ENCODE measurements around the gene SELENON. TPM values are rescaled to one million over a fixed set of nuclear protein-coding genes. Genes with fewer than 3 reads are reported as not detected.

SELENON gene
- total RNA-seq, 1 experiment from 2014 or later: 90.9 TPM

GRCh38 chr1:25784575-25785051 lies 15.4 kb upstream of the SELENON start:
- Histone ChIP-seq H2BK20ac (ENCODE audit: low read depth, low read length, poor library complexity, severe bottlenecking) (no peak overlapping the region), H3K4ac (ENCODE audit: low read depth, low read length) (no peak overlapping the region), H3K4me1 (ENCODE audit: insufficient read depth, low read length) (peaks cover 10% of the 10 kb centered on the region; the same call in 1 of the 2 replicates), H2AK5ac (ENCODE audit: insufficient read length, low read length) (no peak overlapping the region), H3K9me3 (ENCODE audit: control insufficient read depth, low read depth, low read length) (no peaks in the 10 kb centered on the region), H3T11ph (ENCODE audit: low read length) (no peak overlapping the region), H2BK120ac (ENCODE audit: low read depth, low read length, poor library complexity, severe bottlenecking) (no peak overlapping the region), H3K27ac (ENCODE audit: insufficient read length, low read depth, low read length) (no peak overlapping the region), H4K91ac (ENCODE audit: insufficient read length, low read depth, low read length) (no peak overlapping the region), H2BK5ac (ENCODE audit: insufficient read length, low read length) (no peak overlapping the region), H3K14ac (ENCODE audit: insufficient read depth, low read length) (no peak overlapping the region; the same call in 1 of the 2 replicates), H2AFZ (ENCODE audit: low read length) (no peak overlapping the region), H4K8ac (replicated peaks; ENCODE audit: insufficient read length, low read depth, low read length) (no peak overlapping the region), H3K23me2 (ENCODE audit: insufficient read length, low read depth, low read length, poor library complexity, severe bottlenecking) (no peaks in the 10 kb centered on the region), H3K79me2 (ENCODE audit: insufficient read depth, low read length) (no peaks in the 10 kb centered on the region), H3K18ac (ENCODE audit: insufficient read length, low read depth, low read length) (no peak overlapping the region), H3K27me3 (ENCODE audit: insufficient read depth, low read length) (no peaks in the 10 kb centered on the region), H2BK15ac (ENCODE audit: low read depth, low read length) (no peak overlapping the region), H4K5ac (ENCODE audit: insufficient read length, low read depth, low read length) (no peak overlapping the region), H3K56ac (ENCODE audit: insufficient read length, low read depth, low read length) (no peak overlapping the region), H3K9ac (ENCODE audit: extremely low read depth, insufficient read length, low read length) (no peak overlapping the region), H3K4me2 (ENCODE audit: insufficient read depth, insufficient read length, low read length) (no peak overlapping the region), H2BK12ac (ENCODE audit: insufficient read length, low read depth, low read length) (no peak overlapping the region), H3K23ac (ENCODE audit: insufficient read length, low read depth, low read length) (no peak overlapping the region), H4K20me1 (ENCODE audit: control insufficient read depth, insufficient read depth, insufficient read length) (no peaks in the 10 kb centered on the region), H3K79me1 (ENCODE audit: insufficient read depth, low read depth, low read length, poor library complexity, severe bottlenecking) (no peaks in the 10 kb centered on the region)
- no peak overlapping the region for H3K4me3 Mint-ChIP-seq
- H3K36me3 Mint-ChIP-seq (ENCODE audit: insufficient read depth in 1 of 3, low read depth in 3 of 3): no peaks in the 10 kb centered on the region
- no peaks in the 10 kb centered on the region; the same call in 1 of the 2 replicates for H3K27me3 Mint-ChIP-seq (ENCODE audit: low read depth)
- TF ChIP-seq CTCF (conservative IDR thresholded peaks at IDR 0.05): no peak
- H3K4me1 Mint-ChIP-seq: peaks cover 47 to 49% of the 10 kb centered on the region in 2 experiments
- H3K27ac Mint-ChIP-seq: no peak overlapping the region
- no peaks in the 10 kb centered on the region for H3K9me3 Mint-ChIP-seq
- DNase-seq: no peak
- WGBS (ENCODE audit: extremely low coverage, insufficient read length, low lambda C conversion rate): no CpG with 5 or more reads among the region's 9 CpGs

Measured in H9 (cell line).